Adipocyte (in vitro differentiated cells): ENCODE results near the gene GPRC5D.

ENCODE experiments used
- DNase-seq: peaks from one replicate; pipeline ENCODE4 v3.0.0-alpha.2; 2015; ENCODE audit warnings: low read depth
- H3K27me3 ChIP-seq: replicated peaks from 2 replicates; pipeline ENCODE4 v1.7.0; 2013; ENCODE audit warnings: mild to moderate bottlenecking, low read length, moderate library complexity; ENCODE audit not compliant: control insufficient read depth, insufficient read depth
- H3K36me3 ChIP-seq: 2 replicates; pipeline ENCODE4 v1.7.0; 2013; ENCODE audit warnings: low read length, mild to moderate bottlenecking, moderate library complexity; ENCODE audit not compliant: control insufficient read depth, insufficient read depth, severe bottlenecking
- H3K4me1 ChIP-seq: 2 replicates; pipeline ENCODE4 v1.7.0; 2013; ENCODE audit warnings: mild to moderate bottlenecking, low read length, moderate library complexity; ENCODE audit not compliant: control insufficient read depth, insufficient read depth
- H3K4me3 ChIP-seq: 2 replicates; pipeline ENCODE4 v1.7.0; 2013; ENCODE audit warnings: mild to moderate bottlenecking, low read length, moderate library complexity
- H3K9ac ChIP-seq: 2 replicates; pipeline ENCODE4 v1.7.0; 2013; ENCODE audit warnings: mild to moderate bottlenecking, low read length, moderate library complexity
- H3K9me3 ChIP-seq: 2 replicates; pipeline ENCODE4 v1.7.0; 2013; ENCODE audit warnings: mild to moderate bottlenecking, low read length, moderate library complexity; ENCODE audit not compliant: control insufficient read depth

GPRC5D gene

DNA sequence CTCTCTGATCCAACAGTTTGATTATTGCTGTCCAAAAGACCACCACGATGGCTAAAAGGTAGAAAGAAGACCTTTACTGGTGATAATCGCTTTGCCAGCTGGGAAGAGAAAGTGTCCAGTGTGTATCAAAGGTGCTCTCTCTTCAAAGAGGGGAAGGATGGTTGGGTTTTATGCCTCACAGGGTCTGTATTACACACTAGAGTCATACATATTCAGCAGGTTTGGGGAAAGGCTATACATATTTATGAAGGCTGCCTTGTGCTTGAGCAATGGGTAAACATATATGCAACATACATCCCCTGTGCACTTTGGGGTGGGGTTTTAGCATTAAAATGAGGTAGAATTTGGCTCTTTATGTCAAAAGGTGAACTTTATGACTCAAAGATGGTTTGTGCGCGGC, 18.2 kb downstream of the GPRC5D start:
- Histone ChIP-seq H3K4me1 (no peaks in the 10 kb centered on the region), H3K9ac (no peak overlapping the region), H3K27me3 (no peaks in the 10 kb centered on the region), H3K9me3 (no peaks in the 10 kb centered on the region), H3K4me3 (no peak overlapping the region), H3K36me3 (no peaks in the 10 kb centered on the region)
- no peak for DNase-seq

DNA sequence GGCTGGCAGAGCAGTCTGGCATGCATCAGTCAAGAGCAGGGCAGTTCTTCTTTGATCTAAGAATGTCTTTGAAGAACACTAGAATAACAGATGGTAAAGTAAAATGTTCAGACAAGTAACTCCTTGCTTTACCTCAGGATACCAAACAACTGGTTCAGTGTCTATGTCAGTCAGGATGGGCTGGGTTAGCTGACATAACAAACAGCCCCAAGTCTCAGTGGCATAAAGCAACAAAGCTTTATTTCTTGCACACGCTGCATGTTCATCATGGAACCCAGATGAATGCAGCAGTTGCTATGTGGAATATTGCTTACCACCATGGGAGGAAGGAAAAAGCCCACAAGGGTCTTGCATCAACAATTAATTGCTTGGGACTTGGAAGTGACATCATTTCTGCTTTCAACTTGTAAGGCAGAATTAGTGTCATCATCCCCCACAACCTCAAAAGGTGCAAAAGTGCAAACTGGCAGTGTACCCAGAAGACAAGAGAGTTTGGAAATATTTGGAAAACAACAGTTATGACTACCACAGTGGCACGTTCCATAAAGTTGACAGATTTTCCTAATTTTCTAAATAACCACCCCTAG, 21.2 kb downstream of the GPRC5D start:
- DNase-seq: no peak
- Histone ChIP-seq H3K36me3 (no peaks in the 10 kb centered on the region), H3K4me1 (peaks cover 14% of the 10 kb centered on the region), H3K4me3 (no peak overlapping the region), H3K9me3 (no peaks in the 10 kb centered on the region), H3K27me3 (no peaks in the 10 kb centered on the region), H3K9ac (no peak overlapping the region)

DNA sequence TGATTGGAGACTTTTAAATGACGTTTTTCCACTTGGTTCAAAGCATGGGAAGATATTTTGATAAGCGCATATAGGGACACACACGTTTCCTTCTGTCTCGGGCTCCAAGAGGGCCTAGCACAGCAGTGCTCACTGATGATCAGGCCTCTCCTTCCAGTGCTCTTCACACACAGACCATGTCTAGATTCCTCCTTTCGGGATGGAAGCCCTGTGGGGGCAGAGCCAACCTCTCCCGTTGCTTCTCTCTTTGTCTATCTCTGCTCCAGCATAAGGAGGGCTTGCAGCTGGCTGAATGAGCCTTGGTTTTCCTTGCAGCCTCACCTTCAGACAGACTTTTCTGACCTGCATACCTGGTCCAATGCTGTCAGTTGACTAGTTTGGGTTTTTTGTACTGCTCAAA, 22.3 kb downstream of the GPRC5D start:
- Histone ChIP-seq H3K9me3 (no peaks in the 10 kb centered on the region), H3K4me1 (peaks cover 23% of the 10 kb centered on the region), H3K36me3 (no peaks in the 10 kb centered on the region), H3K9ac (no peak overlapping the region), H3K27me3 (no peaks in the 10 kb centered on the region), H3K4me3 (no peak overlapping the region)
- no peak for DNase-seq

DNA sequence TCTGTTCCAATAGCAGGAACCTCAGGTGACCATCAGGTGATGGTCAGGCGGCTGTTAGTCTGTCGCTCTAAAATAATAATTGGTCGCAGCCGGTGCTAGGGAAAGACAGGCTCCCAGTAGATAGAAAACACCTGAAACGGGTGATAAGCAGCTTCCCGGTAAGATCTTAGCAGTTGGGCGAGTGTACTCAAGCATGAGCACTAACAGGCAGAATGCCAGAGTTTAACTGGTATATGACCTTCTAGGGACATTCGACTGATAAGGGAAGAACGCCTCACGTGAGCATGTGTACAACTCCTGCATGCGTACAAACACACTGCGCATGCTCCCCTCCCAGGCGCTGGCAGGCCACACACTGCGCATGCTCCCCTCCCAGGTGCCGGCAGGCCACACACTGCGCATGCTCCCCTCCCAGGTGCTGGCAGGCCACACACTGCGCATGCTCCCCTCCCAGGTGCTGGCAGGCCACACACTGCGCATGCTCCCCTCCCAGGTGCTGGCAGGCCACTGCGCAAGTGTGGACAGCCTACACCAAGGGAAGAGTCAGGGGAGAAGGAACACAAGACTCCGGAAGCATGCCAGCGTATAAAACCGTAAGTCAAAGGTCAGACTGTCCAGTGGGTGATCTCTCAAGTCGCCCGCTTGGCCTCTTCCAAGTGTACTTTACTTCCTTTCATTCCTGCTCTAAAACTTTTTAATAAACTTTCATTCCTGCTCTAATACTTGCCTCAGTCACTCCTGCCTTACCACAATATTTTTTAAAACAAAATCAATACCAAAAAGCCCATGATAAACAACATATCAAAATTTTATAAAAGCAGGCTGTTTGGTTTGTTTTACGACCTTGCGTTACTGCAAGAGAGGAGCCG, 24.5 kb downstream of the GPRC5D start:
- no peak overlapping the region for H3K4me3 ChIP-seq

DNA sequence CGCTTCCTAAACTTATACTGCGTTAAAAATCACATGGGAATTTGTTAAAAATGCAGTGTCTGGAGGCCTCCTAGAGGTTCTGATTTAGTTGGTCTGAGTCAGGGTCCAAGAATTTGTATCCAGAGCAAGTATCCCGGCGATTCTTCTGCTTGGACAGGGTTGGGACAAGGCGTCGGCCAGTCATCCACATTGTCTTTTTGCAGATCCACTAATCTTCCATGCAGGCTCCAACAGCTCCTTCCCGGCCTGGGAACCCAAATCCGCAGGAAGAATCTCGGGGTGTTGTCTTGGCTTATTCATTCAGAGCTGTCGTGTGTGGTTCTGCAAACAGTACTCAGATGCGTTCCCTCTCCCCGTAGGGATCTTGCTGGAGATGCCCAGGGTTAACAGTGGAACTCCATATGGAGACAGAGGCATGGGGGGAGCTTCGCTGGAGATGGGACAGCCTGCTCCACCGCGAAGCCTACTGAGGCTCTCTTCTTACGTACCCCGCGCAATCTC, 25.3 kb downstream of the GPRC5D start:
- DNase-seq: no peak
- Histone ChIP-seq H3K27me3 (no peaks in the 10 kb centered on the region), H3K4me1 (peaks cover 35% of the 10 kb centered on the region), H3K36me3 (no peaks in the 10 kb centered on the region), H3K9ac (peak overlapping the region; percentile 64), H3K9me3 (no peaks in the 10 kb centered on the region), H3K4me3 (peak overlapping the region; percentile 52)

More for the DNA sequence above, 24.5 kb downstream of the GPRC5D start:
- H3K4me1 ChIP-seq: peaks cover 26% of the 10 kb centered on the region
- H3K27me3 ChIP-seq: no peaks in the 10 kb centered on the region
- H3K9ac ChIP-seq: no peak overlapping the region
- H3K36me3 ChIP-seq: no peaks in the 10 kb centered on the region
- DNase-seq: peak; percentile 75
- no peaks in the 10 kb centered on the region for H3K9me3 ChIP-seq

DNA sequence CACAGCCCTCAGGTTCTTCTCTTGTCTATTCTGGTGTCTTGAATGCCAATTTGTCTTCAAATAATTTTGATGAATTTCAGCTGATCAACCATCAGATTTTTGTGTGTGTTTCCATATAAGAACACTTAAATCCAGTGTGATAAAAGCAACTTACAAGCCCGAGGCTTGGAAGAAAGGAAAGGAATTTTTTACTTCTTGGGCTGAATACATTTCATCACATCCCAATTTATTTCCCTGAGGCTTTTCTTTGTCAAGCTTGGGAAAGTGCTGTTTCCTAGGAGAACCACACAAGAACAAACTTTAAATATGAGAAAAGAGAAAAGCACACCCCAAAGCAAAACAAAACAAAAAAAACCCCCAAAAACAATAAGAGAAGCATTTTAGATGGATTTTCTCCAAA, 26.6 kb downstream of the GPRC5D start:
- Histone ChIP-seq H3K4me3 (peak overlapping the region; percentile 52), H3K9ac (peak overlapping the region; percentile 64), H3K36me3 (no peaks in the 10 kb centered on the region), H3K4me1 (peaks cover 40% of the 10 kb centered on the region), H3K9me3 (no peaks in the 10 kb centered on the region), H3K27me3 (no peaks in the 10 kb centered on the region)
- DNase-seq: peak; percentile 36

DNA sequence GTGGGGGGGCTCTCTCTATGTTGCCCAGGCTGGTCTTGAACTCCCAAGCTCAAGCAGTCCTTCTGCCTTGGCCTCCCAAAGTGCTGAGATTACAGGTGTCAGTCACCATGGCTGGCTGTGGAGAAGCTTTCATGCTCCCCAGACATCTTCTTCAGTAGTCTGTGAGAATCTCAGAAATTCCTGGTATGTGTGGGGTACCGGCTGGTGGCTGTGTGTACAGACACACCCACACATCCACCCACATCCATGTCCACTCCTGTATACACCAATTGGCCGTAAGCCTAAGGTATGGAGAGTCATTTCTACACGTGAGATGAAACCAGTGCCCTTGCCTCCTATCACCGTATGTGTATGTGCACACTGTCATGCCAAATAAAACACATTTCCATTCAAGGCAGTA, 27.8 kb downstream of the GPRC5D start:
- Histone ChIP-seq H3K4me3 (no peak overlapping the region), H3K4me1 (peaks cover 51% of the 10 kb centered on the region), H3K9ac (no peak overlapping the region), H3K9me3 (no peaks in the 10 kb centered on the region), H3K27me3 (no peaks in the 10 kb centered on the region), H3K36me3 (no peaks in the 10 kb centered on the region)
- DNase-seq: no peak

DNA sequence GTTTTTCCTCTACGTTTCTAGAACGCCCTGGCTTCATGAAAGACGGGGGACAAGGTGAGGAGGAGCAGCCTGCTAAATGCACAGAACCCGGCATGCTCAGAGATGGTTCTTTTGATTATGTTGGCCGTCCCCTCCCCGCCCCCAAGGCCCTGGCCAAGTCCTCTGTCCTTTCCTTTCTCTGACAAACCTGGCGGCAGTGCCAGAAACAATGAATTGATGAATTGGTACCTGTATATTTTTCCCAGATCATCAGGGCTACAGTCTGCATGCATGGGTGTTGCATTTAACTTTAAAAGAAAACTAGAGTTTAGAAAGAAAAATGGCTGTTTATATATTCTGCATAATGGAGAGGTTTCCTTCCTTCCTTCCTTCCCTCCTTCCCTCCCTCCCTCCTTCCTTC, 29.0 kb downstream of the GPRC5D start:
- Histone ChIP-seq H3K9me3 (no peaks in the 10 kb centered on the region), H3K27me3 (no peaks in the 10 kb centered on the region), H3K9ac (no peak overlapping the region), H3K4me1 (peaks cover 53% of the 10 kb centered on the region), H3K36me3 (no peaks in the 10 kb centered on the region), H3K4me3 (no peak overlapping the region)
- DNase-seq: no peak

DNA sequence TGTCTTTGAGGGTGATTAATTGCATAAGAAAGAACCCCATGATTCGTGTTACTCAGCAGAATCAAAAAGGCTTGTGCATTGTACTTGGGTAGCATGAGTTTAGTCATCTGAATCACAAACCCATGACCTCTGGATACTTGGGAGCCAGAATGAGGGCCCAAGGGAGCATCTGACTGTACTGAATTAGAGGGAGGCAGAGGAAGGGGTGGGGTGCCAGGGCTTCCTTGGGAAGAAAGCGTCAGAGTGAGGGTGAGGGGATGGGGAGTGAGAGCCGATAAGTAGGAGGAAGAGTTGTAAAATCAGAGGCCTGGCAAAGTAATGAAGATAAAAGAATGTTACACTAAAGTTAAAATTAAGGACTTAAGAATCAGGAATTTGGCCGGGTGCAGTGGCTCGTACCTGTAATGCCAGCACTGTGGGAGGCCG, 29.8 kb downstream of the GPRC5D start:
- no peak for DNase-seq
- H3K27me3 ChIP-seq: no peaks in the 10 kb centered on the region
- no peak overlapping the region for H3K9ac ChIP-seq
- no peaks in the 10 kb centered on the region for H3K36me3 ChIP-seq
- H3K9me3 ChIP-seq: no peaks in the 10 kb centered on the region
- H3K4me3 ChIP-seq: no peak overlapping the region
- H3K4me1 ChIP-seq: peaks cover 58% of the 10 kb centered on the region

DNA sequence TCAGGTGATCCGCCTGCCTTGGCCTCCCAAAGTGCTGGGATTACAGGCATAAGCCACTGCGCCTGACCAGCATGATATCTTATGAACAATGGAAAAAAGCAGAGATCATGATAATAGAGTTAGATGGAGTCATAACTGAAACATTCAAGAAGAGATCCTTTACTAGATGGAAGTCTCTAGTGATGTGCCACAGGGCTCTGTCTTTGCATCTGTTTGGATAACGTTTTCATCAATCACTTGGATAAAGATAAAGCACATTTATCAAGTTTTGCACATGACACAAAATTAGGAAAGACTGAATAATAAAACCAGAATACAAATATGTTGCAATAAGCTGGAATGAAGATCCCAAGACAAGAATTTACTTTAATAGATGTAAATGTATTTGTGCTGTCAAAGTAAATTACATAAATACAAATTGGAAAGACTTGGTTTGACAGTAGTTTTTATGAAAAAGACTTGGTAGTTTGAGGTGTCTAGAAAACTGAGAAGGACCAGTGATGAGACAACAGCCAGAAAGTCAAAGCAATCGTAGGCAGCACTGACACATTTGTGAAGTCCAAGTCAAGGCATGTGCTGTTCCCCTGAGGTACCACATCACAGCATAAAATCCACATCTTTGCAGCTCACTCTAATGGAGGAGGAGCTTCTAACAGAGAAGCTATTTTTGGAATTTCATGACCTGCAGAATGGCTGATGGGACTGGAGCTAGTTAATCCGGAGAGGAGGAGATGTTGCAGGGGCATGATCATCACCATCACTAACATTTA, 32.1 kb downstream of the GPRC5D start:
- Histone ChIP-seq H3K27me3 (no peaks in the 10 kb centered on the region), H3K9ac (no peak overlapping the region), H3K9me3 (no peaks in the 10 kb centered on the region), H3K4me1 (peaks cover 45% of the 10 kb centered on the region), H3K4me3 (no peak overlapping the region), H3K36me3 (no peaks in the 10 kb centered on the region)
- no peak for DNase-seq

DNA sequence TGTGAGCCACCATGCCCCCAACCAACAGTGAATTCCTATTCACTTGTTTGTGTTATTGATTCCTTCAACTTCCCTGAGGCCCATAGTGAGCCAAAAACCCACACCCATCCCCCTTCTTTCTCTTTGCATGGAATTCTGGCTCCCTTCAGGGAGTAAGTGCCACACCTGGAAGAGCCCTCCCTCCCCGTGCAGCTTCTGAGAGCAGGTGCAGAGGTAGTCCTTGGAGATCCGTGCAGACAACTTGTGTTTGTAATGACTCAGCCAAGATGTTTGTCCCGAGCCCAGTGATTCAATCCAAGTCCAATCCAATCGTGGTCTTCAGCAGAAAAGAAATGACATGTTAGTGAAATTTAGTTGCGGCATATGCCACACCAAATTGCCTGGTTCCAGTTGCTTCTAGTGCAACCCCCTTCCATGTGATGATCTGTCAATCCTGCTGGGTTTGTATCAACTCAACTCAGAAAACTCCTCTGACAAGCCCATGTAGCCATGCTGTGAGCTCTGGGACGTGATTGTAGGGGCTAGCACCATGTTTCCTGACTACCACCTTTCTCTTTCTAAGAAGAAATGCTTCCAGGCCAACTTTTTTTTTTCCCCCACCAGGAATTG, 33.1 kb downstream of the GPRC5D start:
- Histone ChIP-seq H3K4me1 (peaks cover 44% of the 10 kb centered on the region), H3K9me3 (no peaks in the 10 kb centered on the region), H3K4me3 (no peak overlapping the region), H3K36me3 (no peaks in the 10 kb centered on the region), H3K9ac (no peak overlapping the region), H3K27me3 (no peaks in the 10 kb centered on the region)
- DNase-seq: no peak
